Prostate gland (tissue), 2 donors: ENCODE data around the gene ZNF511. TPM values are rescaled to one million over a fixed set of nuclear protein-coding genes. Genes with fewer than 3 reads are reported as not detected.

Experiments
- DNase-seq: peaks from one replicate; pipeline ENCODE4 v3.0.0-alpha.2; 2019; ENCODE audit warnings: low spot score
- H3K27ac ChIP-seq, 2 donors: fragments of 200-600 bp; sonication (generic); 2 replicates each; pipeline ENCODE4 v1.5.1; 2017 to 2019
- H3K27me3 ChIP-seq: fragments of 200-600 bp; sonication (generic); replicated peaks from 2 replicates; pipeline ENCODE4 v1.5.1; 2019; ENCODE audit not compliant: insufficient read depth
- H3K36me3 ChIP-seq, 2 donors: fragments of 200-600 bp; sonication (generic); 1 replicate in 1 of 2; 2 replicates in 1 of 2; pipeline versions ENCODE4 v1.5.1 to v1.8.1; 2017 to 2019
- H3K4me1 ChIP-seq: fragments of 200-600 bp; sonication (generic); replicated peaks from 2 replicates; pipeline ENCODE4 v1.5.1; 2019
- H3K4me3 ChIP-seq, 2 donors: fragments of 200-600 bp; sonication (generic); 2 replicates each; pipeline ENCODE4 v1.5.1; 2017 to 2019
- H3K9me3 ChIP-seq: fragments of 200-600 bp; sonication (generic); 2 replicates; pipeline ENCODE4 v1.5.1; 2017
- CTCF ChIP-seq, 4 experiments: fragments of 200-600 bp in 2 of 4; fragments of 450-650 bp in 2 of 4; sonication (generic) in 2 of 4; IDR thresholded peaks; 1 replicate in 3 of 4; 2 replicates in 1 of 4; pipeline ENCODE4 v1.5.1; 2016 to 2019; ENCODE audit warnings: antibody characterized with exemption in 4 of 4, mild to moderate bottlenecking in 2 of 4, moderate library complexity in 2 of 4
- POLR2A ChIP-seq: fragments of 450-650 bp; IDR thresholded peaks from one replicate; pipeline ENCODE4 v1.6.1; 2016; ENCODE audit warnings: antibody characterized with exemption, mild to moderate bottlenecking
- POLR2AphosphoS5 ChIP-seq: sonication (generic); formaldehyde crosslinking; IDR thresholded peaks from one replicate; pipeline ENCODE4 v1.6.1; 2017; ENCODE audit warnings: antibody characterized with exemption
- WGBS: methylation state at CpG from one replicate; pipeline ENCODE4 v1.1.5; 2018; 5-methylcytosine and 5-hydroxymethylcytosine counted together
- intact Hi-C: fragments of 100-400 bp; cut with DNase I; formaldehyde crosslinking; loops from one replicate; pipeline ENCODE4 v1.14.2; 2022
- total RNA-seq, 2 donors: library from RNA; depleted of rRNA; stranded (reverse); fragments of >200 nt; gene quantifications; one replicate each; pipeline ENCODE4 v1.1.0, GENCODE V29; 2016

The ZNF511 gene
- total RNA-seq, 2 donors from 2014 or later = 52.8 to 57.6 TPM

GRCh38 chr10:133270773-133271297, 37.9 kb upstream of the ZNF511 start:
- Histone ChIP-seq H3K4me3 (no peak overlapping the region), H3K9me3 (no peaks in the 10 kb centered on the region), H3K4me1 (no peaks in the 10 kb centered on the region), H3K27ac (no peak overlapping the region), H3K36me3 (no peaks in the 10 kb centered on the region), H3K27me3 (no peaks in the 10 kb centered on the region)
- no peak for DNase-seq
- intact Hi-C loops = no loop called here
- 91% methylated on average over 19 of the region's 19 CpGs for WGBS
- TF ChIP-seq POLR2A = no peak
- TF ChIP-seq POLR2AphosphoS5 = no peak
- no peak for TF ChIP-seq CTCF (IDR thresholded peaks at IDR 0.05)

- no peak for TF ChIP-seq POLR2AphosphoS5
- TF ChIP-seq POLR2A = no peak
- no peak for TF ChIP-seq CTCF (IDR thresholded peaks at IDR 0.05)
- intact Hi-C loops = no loop called here
- Histone ChIP-seq H3K4me1 (no peaks in the 10 kb centered on the region), H3K27me3 (no peaks in the 10 kb centered on the region), H3K4me3 (no peak overlapping the region), H3K36me3 (no peaks in the 10 kb centered on the region), H3K27ac (no peak overlapping the region), H3K9me3 (no peaks in the 10 kb centered on the region)
- no peak for DNase-seq
- WGBS = 86% methylated on average over 32 of the region's 35 CpGs
Measured at GRCh38 chr10:133271521-133272300, 37.0 kb upstream of the ZNF511 start.

- Histone ChIP-seq H3K27ac (no peak overlapping the region), H3K36me3 (no peaks in the 10 kb centered on the region), H3K9me3 (no peaks in the 10 kb centered on the region), H3K4me1 (no peaks in the 10 kb centered on the region), H3K4me3 (no peak overlapping the region), H3K27me3 (no peaks in the 10 kb centered on the region)
- 83% methylated on average over 22 of the region's 29 CpGs for WGBS
- no peak for DNase-seq
- intact Hi-C loops = no loop called here
- TF ChIP-seq POLR2AphosphoS5 (no peak), POLR2A (no peak), CTCF (IDR thresholded peaks at IDR 0.05) (no peak)
Measured at GRCh38 chr10:133272301-133272963, 36.3 kb upstream of the ZNF511 start.

GRCh38 chr10:133272964-133273420, 35.7 kb upstream of the ZNF511 start:
- no peaks in the 10 kb centered on the region for H3K27me3 ChIP-seq
- no peak overlapping the region for H3K4me3 ChIP-seq
- TF ChIP-seq POLR2AphosphoS5 (no peak), POLR2A (no peak), CTCF (IDR thresholded peaks at IDR 0.05) (no peak)
- intact Hi-C loops = no loop called here
- H3K36me3 ChIP-seq = no peaks in the 10 kb centered on the region
- H3K4me1 ChIP-seq = peaks cover 1% of the 10 kb centered on the region
- no peak for DNase-seq
- 91% methylated on average over 25 of the region's 25 CpGs for WGBS
- H3K9me3 ChIP-seq = no peaks in the 10 kb centered on the region
- no peak overlapping the region for H3K27ac ChIP-seq
